ENCODE measurements around the gene EIF2AK3.
"Not testable (repeated sequence)": the region's sequence is repeated elsewhere in the genome, so short reads cannot be mapped to it uniquely, and the experiment has no call there.

The EIF2AK3 gene

DNA sequence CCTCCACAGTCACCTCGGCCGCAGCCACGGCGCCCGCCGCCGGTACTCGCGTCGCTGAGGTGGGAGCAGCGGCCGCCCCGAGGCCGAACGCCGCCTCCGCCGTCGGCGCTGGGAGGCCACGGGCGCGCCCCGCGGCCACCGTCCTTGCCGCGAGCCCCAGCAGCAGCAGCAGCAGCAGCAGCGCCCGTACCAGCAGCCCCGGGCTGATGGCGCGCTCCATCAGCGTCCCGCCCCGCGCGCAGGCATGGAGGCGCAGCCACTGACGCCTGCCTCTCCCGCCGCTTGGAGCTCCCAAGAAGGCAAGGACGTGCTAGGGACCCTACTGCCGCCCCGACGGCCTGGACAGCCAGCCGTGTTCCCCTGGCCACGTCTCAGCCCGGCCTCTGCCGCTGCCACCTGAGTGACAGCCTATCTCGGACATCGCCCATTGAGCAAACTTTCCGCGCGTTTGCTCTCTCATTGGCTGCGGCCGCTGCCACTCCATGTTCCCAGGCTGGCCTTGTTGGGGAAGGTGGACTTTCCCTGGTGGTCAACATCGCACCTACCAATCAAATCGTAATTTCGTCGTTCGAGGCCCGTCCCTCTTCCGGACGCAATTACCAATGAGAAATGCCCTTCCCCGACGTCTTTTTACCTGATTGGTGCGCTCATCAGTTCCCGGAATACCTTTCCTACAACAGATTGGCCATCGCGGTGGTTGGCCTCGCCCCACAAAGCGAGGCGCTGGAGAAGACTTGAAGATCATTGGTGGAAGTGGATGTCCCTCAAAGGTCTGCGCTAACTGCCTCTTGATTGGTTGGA is at the start of gene EIF2AK3:
EIF2AK3 (minus strand) TSS at position 410 of the 801 bp plus-strand sequence; CDS start at position 220, 190 bp downstream.
- peak; percentile 95 for DNase-seq

GRCh38 chr2:88673363-88673762 is 46.1 kb upstream of the EIF2AK3 start:
- DNase-seq: no peak

- DNase-seq: no peak
Measured at GRCh38 chr2:88671786-88672427, 44.6 kb upstream of the EIF2AK3 start.

DNA sequence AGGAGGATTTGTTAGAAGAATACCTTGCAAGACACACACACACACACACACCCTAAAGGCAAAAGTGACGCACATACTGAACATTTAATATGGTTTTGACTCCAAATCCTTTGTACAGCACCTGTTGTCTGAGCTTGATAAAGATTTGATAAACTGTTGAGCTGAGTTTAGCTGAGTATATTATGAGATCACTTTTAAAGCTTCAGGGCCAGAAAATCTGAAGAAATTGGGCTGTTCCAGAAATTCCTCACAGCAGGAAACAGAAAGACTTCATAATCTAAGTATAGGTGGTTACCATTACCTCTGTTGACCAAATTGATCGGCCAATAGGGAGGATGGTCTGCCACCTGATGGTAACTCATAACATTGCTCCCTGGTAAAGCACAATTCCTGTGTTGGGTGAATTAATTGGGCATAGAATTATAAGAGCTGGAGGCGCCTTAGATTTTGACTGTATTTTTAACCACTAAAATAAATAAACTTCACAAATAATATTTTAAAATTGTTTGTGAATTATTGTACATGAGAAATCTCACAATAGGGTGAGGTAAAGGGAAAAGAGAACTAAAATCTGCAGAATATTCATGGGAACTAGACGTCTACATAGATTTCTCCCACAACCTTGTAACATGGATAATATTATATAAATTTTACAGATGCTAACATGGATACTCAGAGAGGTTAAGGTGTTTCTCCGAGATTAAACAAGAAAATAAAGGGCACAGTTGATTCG is 42.4 kb upstream of the EIF2AK3 start:
- DNase-seq: no peak

GRCh38 chr2:88668862-88669261 is 41.6 kb upstream of the EIF2AK3 start:
- DNase-seq: no peak

DNA sequence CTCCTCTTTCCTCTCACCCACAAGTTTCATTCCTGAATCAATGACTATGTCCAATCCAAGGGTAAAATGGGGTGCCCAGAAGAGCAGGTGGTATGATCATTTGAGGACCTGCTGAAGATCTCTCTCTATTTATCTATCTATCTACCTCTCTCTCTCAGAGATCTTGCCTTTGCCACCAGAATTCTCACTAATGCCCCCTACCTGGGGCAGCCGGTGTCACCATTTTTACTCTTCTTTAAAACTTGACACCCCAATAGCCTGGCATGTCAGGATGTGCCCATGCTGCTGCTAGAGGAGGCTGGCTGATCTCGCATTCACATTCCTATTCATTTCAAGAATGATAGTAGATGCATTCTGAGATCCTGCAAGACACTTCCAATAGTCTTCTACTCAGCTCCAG is 40.0 kb upstream of the EIF2AK3 start:
- DNase-seq: no peak

DNA sequence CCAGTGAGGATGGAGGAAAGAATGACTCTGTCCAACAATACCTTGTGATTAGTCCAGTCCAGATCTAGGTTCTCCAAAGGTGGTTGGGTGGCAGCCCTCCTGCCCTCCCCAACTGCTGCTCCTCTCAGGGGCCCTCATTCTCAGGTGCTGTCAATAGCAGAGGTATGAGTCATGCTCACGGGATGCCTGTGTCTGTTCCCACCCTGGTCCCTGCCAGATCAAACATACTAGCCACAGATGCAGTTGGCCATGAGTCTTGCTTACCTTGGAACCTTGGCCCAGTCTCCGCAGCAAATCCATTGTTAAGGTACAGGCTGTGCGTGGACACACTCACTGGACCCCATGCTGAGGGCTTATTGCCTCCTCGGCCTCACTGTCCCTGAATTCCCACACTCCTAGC is 39.3 kb upstream of the EIF2AK3 start:
- DNase-seq: no peak

DNA sequence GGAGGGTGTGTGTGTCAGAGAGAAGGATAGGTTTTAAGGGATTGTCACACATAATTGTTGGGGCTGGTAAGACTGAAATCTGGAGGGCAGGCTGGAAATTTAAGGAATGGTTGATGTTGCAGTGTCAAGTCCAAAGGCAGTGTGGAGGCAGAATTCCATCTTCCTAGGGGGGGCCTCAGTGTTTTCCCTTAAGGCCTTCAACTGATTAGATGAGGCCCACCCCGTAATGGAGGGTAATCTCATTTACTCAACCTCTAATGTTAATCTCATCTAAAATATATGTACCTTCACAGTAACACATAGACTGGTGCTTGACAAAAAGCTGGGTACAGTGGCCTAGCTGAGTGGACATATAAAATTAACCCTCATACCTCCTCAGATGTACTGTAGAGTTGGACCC is 33.4 kb upstream of the EIF2AK3 start:
- no peak for DNase-seq

- DNase-seq: no peak
Measured at GRCh38 chr2:88659538-88659915, 32.3 kb upstream of the EIF2AK3 start.

GRCh38 chr2:88658881-88659537 is 31.7 kb upstream of the EIF2AK3 start:
- DNase-seq: no peak

GRCh38 chr2:88658326-88658725 is 31.1 kb upstream of the EIF2AK3 start:
- DNase-seq: no peak

DNA sequence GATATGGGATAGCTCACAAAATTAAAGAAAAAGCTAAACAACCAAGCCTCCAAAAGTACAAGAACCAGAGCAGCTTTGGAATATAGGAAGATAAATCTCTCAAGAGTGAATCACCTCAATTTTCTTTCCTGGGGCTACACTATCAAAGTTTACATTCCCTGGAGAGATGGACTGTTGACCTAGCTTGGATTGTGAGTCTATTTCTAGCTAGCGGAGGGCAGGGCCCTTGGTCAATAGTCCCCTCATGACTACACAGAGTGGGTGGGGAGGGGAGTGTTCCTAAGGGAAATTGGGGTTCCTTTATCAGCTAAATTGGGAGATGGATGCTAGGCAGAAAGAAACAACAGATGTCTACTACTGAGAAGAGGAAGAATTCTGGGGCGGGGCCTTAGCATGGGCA is 29.9 kb upstream of the EIF2AK3 start:
- no peak for DNase-seq

DNA sequence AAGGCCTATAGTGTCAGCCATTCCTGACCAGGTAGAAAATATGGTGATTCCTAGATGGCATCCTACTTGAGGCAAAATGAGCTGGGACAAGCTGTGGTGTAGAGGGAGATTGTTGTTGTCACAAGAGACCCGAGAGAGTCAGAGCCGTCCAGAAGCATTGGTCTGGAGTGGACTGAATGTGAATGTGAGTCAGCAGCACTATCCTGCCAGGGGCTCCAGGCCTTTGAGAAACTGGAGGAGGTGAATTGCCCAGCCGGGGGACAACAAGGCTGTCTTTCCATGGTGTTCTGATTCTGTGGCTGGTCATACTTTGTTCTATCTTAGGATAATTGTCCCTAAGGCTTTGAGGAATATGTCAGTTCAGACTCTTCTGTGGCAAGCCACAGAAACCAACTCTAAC is 29.4 kb upstream of the EIF2AK3 start:
- no peak for DNase-seq

- DNase-seq: no peak
Measured at GRCh38 chr2:88654714-88655113, 27.4 kb upstream of the EIF2AK3 start.

- no peak for DNase-seq
Measured at GRCh38 chr2:88651646-88652045, 24.4 kb upstream of the EIF2AK3 start.

DNA sequence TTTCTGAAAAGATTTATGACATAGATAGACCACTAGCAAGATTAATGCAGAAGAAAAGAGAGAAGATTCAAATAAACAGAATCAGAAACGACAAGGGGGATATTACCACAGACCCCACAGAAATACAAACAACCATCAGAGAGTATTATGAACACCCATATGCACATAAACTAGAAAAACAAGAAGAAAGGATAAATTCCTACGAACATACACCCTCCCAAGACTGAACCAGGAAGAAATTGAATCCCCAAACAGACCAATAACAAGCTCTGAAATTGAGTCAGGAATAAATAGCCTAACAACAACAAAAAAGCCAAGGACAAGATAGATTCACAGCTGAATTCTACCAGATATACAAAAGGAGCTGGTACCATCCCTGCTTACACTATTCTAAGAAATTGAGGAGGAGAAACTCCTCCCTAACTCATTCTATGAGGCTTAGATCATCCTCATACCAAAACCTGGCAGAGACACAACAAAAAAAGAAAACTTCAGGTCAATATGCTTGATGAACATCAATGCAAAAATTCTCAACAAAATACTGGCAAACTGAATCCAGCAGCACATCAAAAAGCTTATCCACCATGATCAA is 18.1 kb upstream of the EIF2AK3 start:
- not testable (repeated sequence) for DNase-seq

DNA sequence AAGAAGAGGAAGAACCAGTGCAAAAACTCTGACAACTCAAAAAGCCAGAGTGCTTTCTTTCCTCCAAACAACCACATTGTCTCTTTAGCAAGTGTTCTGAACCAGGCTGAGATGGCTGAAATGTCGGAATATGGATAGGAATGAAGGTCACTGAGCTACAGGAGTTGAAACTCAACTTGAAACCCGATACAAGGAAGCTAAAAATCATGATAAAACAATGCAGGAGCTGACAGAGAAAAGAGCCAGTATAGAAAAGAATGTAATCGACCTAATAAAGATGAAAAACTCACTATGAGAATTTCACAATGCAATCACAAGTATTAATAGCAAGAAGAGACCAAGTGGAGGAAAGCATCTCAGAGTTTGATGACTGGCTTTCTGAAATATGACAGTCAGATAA is 15.0 kb upstream of the EIF2AK3 start:
- no peak for DNase-seq

GRCh38 chr2:88641330-88641729 is 14.1 kb upstream of the EIF2AK3 start:
- DNase-seq: no peak

DNA sequence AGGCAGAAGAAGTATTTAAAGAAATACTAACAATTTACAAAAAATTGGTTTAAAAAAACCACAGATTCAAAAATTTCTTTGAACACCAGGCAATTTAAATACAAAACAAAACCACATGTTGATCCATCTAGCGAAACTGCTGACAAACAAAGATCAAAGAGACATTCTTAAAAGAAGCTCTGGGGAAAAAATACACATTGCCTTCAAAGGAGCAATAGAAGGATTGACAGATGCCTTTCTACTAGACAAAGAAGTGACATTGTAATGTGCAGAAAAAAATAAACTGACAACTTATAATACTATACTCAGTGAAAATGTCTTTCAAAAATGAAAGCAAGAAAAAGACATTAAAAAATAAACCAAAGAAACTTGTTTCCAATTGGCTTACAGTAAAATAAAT is 12.6 kb upstream of the EIF2AK3 start:
- no peak for DNase-seq

DNA sequence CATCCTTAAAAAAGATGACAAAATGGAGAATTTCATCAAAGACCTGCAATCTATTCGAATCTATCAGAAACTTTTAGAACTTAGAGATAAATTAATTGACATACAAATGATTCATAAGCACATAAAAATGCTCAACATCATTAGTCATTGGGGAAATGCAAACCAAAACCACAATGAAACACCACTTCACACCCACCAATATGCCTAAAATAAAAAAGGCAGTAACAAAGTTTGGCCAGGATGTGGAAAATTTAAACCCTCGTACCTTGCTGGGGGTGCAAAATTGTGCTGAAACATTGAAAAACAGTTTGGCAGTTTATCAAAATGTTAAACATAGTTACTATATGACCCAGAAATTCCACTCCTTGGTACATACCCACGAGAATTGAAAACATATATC is 11.5 kb upstream of the EIF2AK3 start:
- DNase-seq: no peak

GRCh38 chr2:88638123-88638650 is 10.9 kb upstream of the EIF2AK3 start:
- DNase-seq: no peak

DNA sequence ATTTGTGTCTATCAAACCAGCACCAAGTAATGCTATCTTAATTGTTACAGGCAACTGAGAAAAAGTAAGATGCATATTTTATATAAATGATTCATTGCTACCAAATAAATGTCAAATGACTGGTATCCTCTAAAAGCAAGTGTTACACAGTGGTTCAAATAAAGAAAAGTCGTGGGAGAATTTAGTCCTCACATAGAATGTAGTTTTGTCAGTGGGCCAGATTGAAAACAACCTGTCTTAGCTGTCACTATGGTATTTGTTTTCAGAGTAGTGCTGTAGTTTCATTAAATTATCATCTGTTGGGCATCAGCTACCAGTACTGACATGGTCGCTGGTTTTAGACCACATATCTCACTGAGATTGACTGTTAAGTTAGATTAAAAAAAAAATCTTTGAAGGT is 10.2 kb upstream of the EIF2AK3 start:
- DNase-seq: no peak

DNA sequence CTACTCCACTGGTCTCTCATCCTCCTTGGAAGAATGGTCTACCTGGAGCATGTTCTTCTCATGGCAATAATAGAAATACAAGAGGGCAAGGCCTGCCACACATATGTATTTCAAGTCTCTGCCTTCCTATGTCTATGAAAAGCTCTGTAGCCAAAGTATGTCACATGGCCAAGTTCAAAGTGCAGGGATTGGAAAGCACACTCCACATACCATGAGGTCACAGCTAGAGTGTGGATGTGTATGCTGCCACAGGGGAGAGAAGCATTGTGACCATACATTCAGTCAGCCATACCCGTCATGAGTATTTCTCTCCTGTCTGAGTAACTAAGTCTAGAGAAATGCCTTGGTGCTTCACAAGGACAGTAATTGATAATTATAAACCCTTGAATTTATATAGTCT is 8.8 kb upstream of the EIF2AK3 start:
- no peak for DNase-seq
